Spleen (tissue), 11 donors: Measurements from ENCODE around the gene ZBTB42. TPM values are rescaled to one million over a fixed set of nuclear protein-coding genes. Genes with fewer than 3 reads are reported as not detected.

ENCODE experiments used
- DNase-seq: peaks from one replicate; pipeline ENCODE4 v3.0.0-alpha.2; 2020
- H3K27ac ChIP-seq, 8 donors: fragments of 200-600 bp; sonication (generic) in 7 of 8; 1 replicate in 4 of 8; 2 replicates in 4 of 8; pipeline versions ENCODE4 v1.5.0 to v1.8.0; 2016 to 2021; ENCODE audit warnings: inconsistent platforms in 4 of 8, mild to moderate bottlenecking in 4 of 8, moderate library complexity in 1 of 8
- H3K27me3 ChIP-seq, 7 donors: fragments of 200-600 bp; sonication (generic) in 6 of 7; replicated peaks in 1 of 7; 1 replicate in 4 of 7; 2 replicates in 3 of 7; pipeline versions ENCODE4 v1.5.0 to v1.8.0; 2016 to 2021; ENCODE audit warnings: inconsistent platforms in 3 of 7, mild to moderate bottlenecking in 1 of 7
- H3K36me3 ChIP-seq, 6 donors: fragments of 200-600 bp; sonication (generic) in 5 of 6; 1 replicate in 4 of 6; 2 replicates in 2 of 6; pipeline versions ENCODE4 v1.5.0 to v1.8.0; 2016 to 2021; ENCODE audit warnings: inconsistent platforms in 2 of 6
- H3K4me1 ChIP-seq, 6 donors: fragments of 200-600 bp; sonication (generic) in 5 of 6; 1 replicate in 3 of 6; 2 replicates in 3 of 6; pipeline versions ENCODE4 v1.5.0 to v1.8.0; 2016 to 2021; ENCODE audit warnings: inconsistent platforms in 3 of 6
- H3K4me3 ChIP-seq, 8 donors: fragments of 200-600 bp; sonication (generic) in 7 of 8; 1 replicate in 4 of 8; 2 replicates in 4 of 8; pipeline versions ENCODE4 v1.5.0 to v1.8.0; 2016 to 2021; ENCODE audit warnings: inconsistent platforms in 4 of 8, mild to moderate bottlenecking in 4 of 8, moderate library complexity in 2 of 8
- H3K9me3 ChIP-seq, 8 donors: fragments of 200-600 bp; sonication (generic) in 7 of 8; 1 replicate in 4 of 8; 2 replicates in 4 of 8; pipeline versions ENCODE4 v1.5.0 to v1.8.0; 2016 to 2021; ENCODE audit warnings: inconsistent platforms in 4 of 8
- POLR2A ChIP-seq, 3 donors: fragments of 450-650 bp; IDR thresholded peaks; one replicate each; pipeline ENCODE4 v1.5.1; 2017; ENCODE audit warnings: antibody characterized with exemption in 3 of 3, mild to moderate bottlenecking in 1 of 3
- POLR2AphosphoS5 ChIP-seq, 3 donors: sonication (generic); formaldehyde crosslinking; IDR thresholded peaks; one replicate each; pipeline ENCODE4 v1.5.1; 2017; ENCODE audit warnings: antibody characterized with exemption in 3 of 3
- WGBS, 5 donors: extraction: QIAGEN DNeasy Blood & Tissue Kit in 3 of 5; methylation state at CpG; one replicate each; pipeline versions ENCODE4 v1.1.5 to v1.1.7; 2013 to 2018; 5-methylcytosine and 5-hydroxymethylcytosine counted together
- intact Hi-C: fragments of 100-400 bp; cut with DNase I; formaldehyde crosslinking; loops from one replicate; pipeline ENCODE4 v1.15.0; 2023; ENCODE audit warnings: low total_unique reads
- polyA plus RNA-seq, 3 donors: library from polyadenylated mRNA; stranded (reverse); fragments of 200-250 nt; gene quantifications; one replicate each; pipeline ENCODE4 v1.2.1, GENCODE V29; 2013
- total RNA-seq, 7 donors: library from RNA; depleted of rRNA in 3 of 7; stranded (reverse); fragments of >200 nt in 3 of 7; fragmentation: NEBNext Ultra II Directional in 4 of 7; extraction: Animal tissue kit (Norgen Biotek cat#: 25700) in 4 of 7; gene quantifications; one replicate each; pipeline versions ENCODE4 v1.1.0 to v1.2.1, GENCODE V29; 2016 to 2021
- TF ChIP-seq, protein P1 (sequence below), 11 experiments: fragments of 200-600 bp in 7 of 11; fragments of 450-650 bp in 4 of 11; sonication (generic) in 4 of 11; IDR thresholded peaks in 8 of 11; conservative IDR thresholded peaks in 3 of 11; 1 replicate in 7 of 11; 2 replicates in 4 of 11; pipeline versions ENCODE4 v1.4.0 to v1.8.0; 2016 to 2021; ENCODE audit warnings: antibody characterized with exemption in 11 of 11, inconsistent platforms in 4 of 11, mild to moderate bottlenecking in 1 of 11
- donor health status: healthy with polysubstance abuse.
- donor health status: DM: no; HTN: no; CAD: no; lungs with moderate emphysema.
- donor health status: DM: no; HTN: no; CAD: no.
- donor health status: Bipolar disorder and iron deficiency.
- donor health status: healthy.
- donor health status: DM: no; HTN: no; CAD: no.
- donor health status: DM: yes; HTN: yes; CAD: no.

The ZBTB42 gene
- total and polyA plus RNA-seq, 10 donors: 0.74 to 11.5 (median 4.6) TPM

DNA sequence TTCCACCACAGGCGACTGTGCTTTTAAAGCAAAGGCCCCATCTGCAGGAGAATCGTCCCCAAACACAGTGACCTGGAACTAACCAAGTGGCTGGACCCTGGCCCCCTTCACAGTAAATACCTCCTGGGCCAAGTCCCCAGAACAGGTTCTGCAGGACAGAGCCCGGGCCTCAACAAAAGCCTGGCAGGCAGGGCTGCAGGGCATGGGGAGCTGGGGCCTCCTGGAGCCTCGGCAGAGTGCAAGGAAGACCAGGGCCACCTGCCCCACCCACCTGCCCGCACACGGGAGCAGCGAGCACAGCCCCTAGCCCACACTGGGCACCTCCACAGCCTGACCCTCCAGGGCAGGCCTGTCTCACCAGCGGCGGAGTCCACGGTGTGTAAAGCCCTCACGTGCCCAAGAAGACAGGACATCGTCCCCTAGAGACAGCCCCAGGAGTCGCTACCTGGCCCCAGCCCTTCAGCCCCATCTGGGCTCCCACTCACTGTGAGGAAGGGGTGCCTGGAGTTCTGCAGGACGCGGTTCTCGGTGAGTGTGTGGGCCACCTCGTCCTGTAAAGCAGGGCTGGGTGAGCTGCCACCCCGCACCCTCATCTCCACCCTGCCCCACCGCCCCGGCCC lies 26.3 kb upstream of the ZBTB42 start:
- intact Hi-C loops: no loop called here
- Histone ChIP-seq H3K36me3 (peaks cover 0 to 100% (median 66%) of the 10 kb centered on the region in 6 donors), H3K4me3 (no peak overlapping the region), H3K27ac (no peak overlapping the region), H3K4me1 (peaks cover 0 to 24% (median 5%) of the 10 kb centered on the region in 6 donors), H3K27me3 (no peaks in the 10 kb centered on the region), H3K9me3 (peaks cover 0 to 9% (median 5%) of the 10 kb centered on the region in 8 donors)
- no peak for DNase-seq
- WGBS, 5 donors: 88 to 92% (median 91%) methylated on average over 7 to 20 of the region's 20 CpGs
- TF ChIP-seq, protein P1, sequence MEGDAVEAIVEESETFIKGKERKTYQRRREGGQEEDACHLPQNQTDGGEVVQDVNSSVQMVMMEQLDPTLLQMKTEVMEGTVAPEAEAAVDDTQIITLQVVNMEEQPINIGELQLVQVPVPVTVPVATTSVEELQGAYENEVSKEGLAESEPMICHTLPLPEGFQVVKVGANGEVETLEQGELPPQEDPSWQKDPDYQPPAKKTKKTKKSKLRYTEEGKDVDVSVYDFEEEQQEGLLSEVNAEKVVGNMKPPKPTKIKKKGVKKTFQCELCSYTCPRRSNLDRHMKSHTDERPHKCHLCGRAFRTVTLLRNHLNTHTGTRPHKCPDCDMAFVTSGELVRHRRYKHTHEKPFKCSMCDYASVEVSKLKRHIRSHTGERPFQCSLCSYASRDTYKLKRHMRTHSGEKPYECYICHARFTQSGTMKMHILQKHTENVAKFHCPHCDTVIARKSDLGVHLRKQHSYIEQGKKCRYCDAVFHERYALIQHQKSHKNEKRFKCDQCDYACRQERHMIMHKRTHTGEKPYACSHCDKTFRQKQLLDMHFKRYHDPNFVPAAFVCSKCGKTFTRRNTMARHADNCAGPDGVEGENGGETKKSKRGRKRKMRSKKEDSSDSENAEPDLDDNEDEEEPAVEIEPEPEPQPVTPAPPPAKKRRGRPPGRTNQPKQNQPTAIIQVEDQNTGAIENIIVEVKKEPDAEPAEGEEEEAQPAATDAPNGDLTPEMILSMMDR (IDR thresholded peaks at IDR 0.05 in 8 of 11, conservative IDR thresholded peaks at IDR 0.05 in 3 of 11): no peak
- TF ChIP-seq POLR2A (IDR thresholded peaks at IDR 0.05): no peak
- TF ChIP-seq POLR2AphosphoS5 (IDR thresholded peaks at IDR 0.05): no peak

DNA sequence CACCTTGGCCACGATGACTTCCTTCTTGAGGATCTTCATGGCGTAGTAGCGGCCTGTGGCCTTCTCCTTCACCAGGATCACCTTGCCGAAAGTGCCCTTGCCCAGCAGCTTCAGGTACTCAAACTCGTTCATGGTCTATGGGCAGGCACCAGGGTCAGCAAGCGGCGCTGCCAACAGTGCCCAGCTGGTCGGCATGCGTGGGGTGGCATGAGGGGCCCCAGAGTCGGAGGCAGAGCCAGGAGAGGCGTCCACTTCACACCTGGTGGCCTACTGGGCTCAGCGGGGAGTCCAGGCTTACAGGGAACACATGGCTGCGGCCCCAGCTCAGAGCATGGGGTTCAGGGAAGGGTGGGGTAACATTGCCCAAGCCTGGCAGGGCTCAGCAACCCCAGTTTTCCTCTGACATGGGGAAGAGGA lies 25.8 kb upstream of the ZBTB42 start:
- Histone ChIP-seq H3K4me3 (no peak overlapping the region), H3K27ac (no peak overlapping the region), H3K36me3 (peaks cover 0 to 100% (median 68%) of the 10 kb centered on the region in 6 donors), H3K9me3 (peaks cover 0 to 9% (median 5%) of the 10 kb centered on the region in 8 donors), H3K27me3 (no peaks in the 10 kb centered on the region), H3K4me1 (peaks cover 0 to 21% (median 5%) of the 10 kb centered on the region in 6 donors)
- TF ChIP-seq POLR2AphosphoS5 (IDR thresholded peaks at IDR 0.05): no peak
- TF ChIP-seq POLR2A (IDR thresholded peaks at IDR 0.05): no peak
- TF ChIP-seq, protein P1 (IDR thresholded peaks at IDR 0.05 in 8 of 11, conservative IDR thresholded peaks at IDR 0.05 in 3 of 11): no peak
- DNase-seq: no peak
- intact Hi-C loops: no loop called here
- WGBS, 5 donors: 88 to 99% (median 91%) methylated on average over 7 to 13 of the region's 13 CpGs

DNA sequence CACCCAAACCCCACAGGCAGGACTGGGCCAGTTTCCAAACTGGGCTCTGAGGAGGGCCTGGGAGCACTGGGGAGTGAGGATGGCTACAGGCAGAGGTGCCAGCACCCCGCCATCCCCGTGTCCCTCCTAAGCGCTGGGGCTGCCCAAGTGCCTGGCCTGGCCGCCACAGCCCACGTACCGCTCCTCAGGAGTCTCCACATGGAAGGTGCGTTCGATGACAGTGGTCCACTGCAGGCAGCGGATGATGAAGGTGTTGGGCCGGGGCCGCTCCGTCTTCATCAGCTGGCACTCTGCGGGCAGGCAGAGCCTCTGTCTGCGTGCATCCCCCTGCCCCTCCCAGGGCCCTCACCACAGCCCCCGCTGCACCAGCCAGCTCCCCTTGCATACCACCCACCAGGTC lies 24.4 kb upstream of the ZBTB42 start:
- no peak for DNase-seq
- H3K36me3 ChIP-seq: peaks cover 0 to 100% (median 64%) of the 10 kb centered on the region in 6 donors
- intact Hi-C loops: no loop called here

More for the DNA sequence above, 24.4 kb upstream of the ZBTB42 start:
- peaks cover 0 to 1% (median 0%) of the 10 kb centered on the region in 8 donors for H3K9me3 ChIP-seq
- no peak overlapping the region for H3K27ac ChIP-seq
- H3K4me3 ChIP-seq: no peak overlapping the region
- no peak for TF ChIP-seq POLR2A (IDR thresholded peaks at IDR 0.05)
- peak in 1 of 3 donors; percentile 53 for TF ChIP-seq POLR2AphosphoS5 (IDR thresholded peaks at IDR 0.05)
- TF ChIP-seq, protein P1 (IDR thresholded peaks at IDR 0.05 in 8 of 11, conservative IDR thresholded peaks at IDR 0.05 in 3 of 11): no peak
- peaks cover 0 to 20% (median 5%) of the 10 kb centered on the region in 6 donors for H3K4me1 ChIP-seq
- 94 to 99% (median 98%) methylated on average over 5 to 15 of the region's 15 CpGs for WGBS, 5 donors
- no peaks in the 10 kb centered on the region for H3K27me3 ChIP-seq
